HepG2 (cell line): ENCODE results near the gene PCTP. TPM values are rescaled to one million over a fixed set of nuclear protein-coding genes. Genes with fewer than 3 reads are reported as not detected.

Experiments
- AHR ChIP-seq: IDR thresholded peaks from 2 replicates; pipeline ENCODE4 v1.6.1; 2018; ENCODE audit warnings: missing genetic modification reagents, missing compliant biosample characterization
- ARID2 ChIP-seq: sonication (generic); formaldehyde crosslinking; IDR thresholded peaks from 2 replicates; pipeline ENCODE4 v1.8.1; 2022; ENCODE audit warnings: mild to moderate bottlenecking, missing genetic modification reagents, borderline replicate concordance
- FIP1L1 ChIP-seq: fragments of 200-400 bp; formaldehyde crosslinking; IDR thresholded peaks from 2 replicates; pipeline ENCODE4 v1.6.1; 2018; ENCODE audit warnings: low read depth, mild to moderate bottlenecking, low read length, moderate library complexity, borderline replicate concordance; ENCODE audit not compliant: insufficient read depth
- KDM5B ChIP-seq: sonication (generic); formaldehyde crosslinking; IDR thresholded peaks from 2 replicates; pipeline ENCODE4 v1.4.0; 2020; ENCODE audit warnings: missing genetic modification reagents, mild to moderate bottlenecking, borderline replicate concordance
- KLF9 ChIP-seq: IDR thresholded peaks from 2 replicates; pipeline ENCODE4 v1.6.1; 2016; ENCODE audit warnings: low read depth
- MAFF ChIP-seq: IDR thresholded peaks from 2 replicates; pipeline ENCODE4 v1.6.1; 2011; ENCODE audit warnings: low read depth, low read length, improper control_type of control experiment
- RFXANK ChIP-seq: IDR thresholded peaks from 2 replicates; pipeline ENCODE4 v1.6.1; 2016
- SIX1 ChIP-seq: sonication (generic); formaldehyde crosslinking; IDR thresholded peaks from 2 replicates; pipeline ENCODE4 v1.4.0; 2020; ENCODE audit warnings: missing genetic modification reagents, borderline replicate concordance
- SMC3 ChIP-seq: IDR thresholded peaks from 2 replicates; pipeline ENCODE4 v1.6.1; 2011; ENCODE audit warnings: low read length, improper control_type of control experiment
- SP5 ChIP-seq: IDR thresholded peaks from 2 replicates; pipeline ENCODE4 v1.6.1; 2016; ENCODE audit warnings: low read depth, borderline replicate concordance
- ZBTB7A ChIP-seq: sonication (generic); formaldehyde crosslinking; IDR thresholded peaks from 2 replicates; pipeline ENCODE4 v1.8.0; 2022; ENCODE audit warnings: mild to moderate bottlenecking, missing genetic modification reagents
- ZNF20 ChIP-seq: sonication (generic); formaldehyde crosslinking; IDR thresholded peaks from 2 replicates; pipeline ENCODE4 v1.4.0; 2020; ENCODE audit warnings: mild to moderate bottlenecking, moderate library complexity, missing genetic modification reagents
- polyA plus RNA-seq, 8 experiments: library from polyadenylated mRNA; depleted of rRNA in 3 of 8; stranded (reverse) in 7 of 8; unstranded in 1 of 8; fragments of >200 nt; fragmentation: Illumina TruSeq in 4 of 8; extraction: Trizol in 4 of 8; gene quantifications; 2 replicates each; pipeline versions ENCODE4 v1.2.1 to v1.2.3, GENCODE V29; 2011 to 2016; ENCODE audit warnings: low read depth in 4 of 8, missing spikeins in 1 of 8, mixed read lengths in 1 of 8; ENCODE audit not compliant: insufficient read depth in 1 of 8
- total RNA-seq, 5 experiments: library from RNA; depleted of rRNA; stranded (reverse); fragments of >200 nt; fragmentation: Illumina TruSeq; extraction: Trizol; gene quantifications; 2 replicates each; pipeline ENCODE4 v1.2.3, GENCODE V29; 2016; ENCODE audit warnings: low read depth in 1 of 5
- TF ChIP-seq, protein P1 (sequence below): sonication (generic); formaldehyde crosslinking; IDR thresholded peaks from 2 replicates; pipeline ENCODE4 v1.5.0; 2020; ENCODE audit warnings: missing genetic modification reagents

Gene PCTP
- total and polyA plus RNA-seq, 2 of the 13 experiments (the other 11 are each of a cell fraction or from before 2014, with no cell fraction given): 37.1 to 50.7 TPM

DNA sequence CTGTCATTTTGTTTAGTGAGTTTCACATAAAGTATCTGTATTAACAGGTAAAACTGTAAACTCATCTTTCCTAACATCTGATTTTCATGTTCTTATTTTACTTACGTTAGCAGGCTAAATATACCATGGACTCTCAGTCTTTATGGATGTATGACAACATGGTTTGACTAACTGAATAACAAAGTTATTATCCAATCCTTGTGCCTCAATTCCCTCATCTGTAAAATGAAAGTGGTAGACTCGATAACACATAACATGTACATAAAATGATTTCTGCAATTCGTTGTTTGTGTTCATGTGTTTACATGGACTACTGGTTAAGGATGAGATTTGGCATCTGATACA lies 9.5 kb upstream of the PCTP start (continued):
- TF ChIP-seq SIX1 (CRISPR knock-in tag) (no peak), MAFF (no peak), ZNF20 (CRISPR knock-in tag) (no peak), KLF9 (CRISPR knock-in tag) (no peak), ARID2 (CRISPR knock-in tag) (no peak), SMC3 (no peak), FIP1L1 (no peak), SP5 (CRISPR knock-in tag) (no peak), ZBTB7A (CRISPR knock-in tag) (no peak), KDM5B (CRISPR knock-in tag) (no peak), AHR (CRISPR knock-in tag) (no peak), RFXANK (CRISPR knock-in tag) (no peak)
- TF ChIP-seq, protein P1, sequence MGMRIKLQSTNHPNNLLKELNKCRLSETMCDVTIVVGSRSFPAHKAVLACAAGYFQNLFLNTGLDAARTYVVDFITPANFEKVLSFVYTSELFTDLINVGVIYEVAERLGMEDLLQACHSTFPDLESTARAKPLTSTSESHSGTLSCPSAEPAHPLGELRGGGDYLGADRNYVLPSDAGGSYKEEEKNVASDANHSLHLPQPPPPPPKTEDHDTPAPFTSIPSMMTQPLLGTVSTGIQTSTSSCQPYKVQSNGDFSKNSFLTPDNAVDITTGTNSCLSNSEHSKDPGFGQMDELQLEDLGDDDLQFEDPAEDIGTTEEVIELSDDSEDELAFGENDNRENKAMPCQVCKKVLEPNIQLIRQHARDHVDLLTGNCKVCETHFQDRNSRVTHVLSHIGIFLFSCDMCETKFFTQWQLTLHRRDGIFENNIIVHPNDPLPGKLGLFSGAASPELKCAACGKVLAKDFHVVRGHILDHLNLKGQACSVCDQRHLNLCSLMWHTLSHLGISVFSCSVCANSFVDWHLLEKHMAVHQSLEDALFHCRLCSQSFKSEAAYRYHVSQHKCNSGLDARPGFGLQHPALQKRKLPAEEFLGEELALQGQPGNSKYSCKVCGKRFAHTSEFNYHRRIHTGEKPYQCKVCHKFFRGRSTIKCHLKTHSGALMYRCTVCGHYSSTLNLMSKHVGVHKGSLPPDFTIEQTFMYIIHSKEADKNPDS: no peak
